ENCODE results near the gene TLE2. TPM values are rescaled to one million over a fixed set of nuclear protein-coding genes. Genes with fewer than 3 reads are reported as not detected.

Gene TLE2
- 65.0 TPM for polyA plus RNA-seq (2012; ENCODE audit: insufficient read depth, insufficient read length)

- peak within 1 kb of the TSS; percentile 58 for H3K4me3 ChIP-seq (ENCODE audit: low read length)
Observed at GRCh38 chr19:3029065-3029923, at the start of gene TLE2. TLE2 (minus strand) TSS chr19:3029280; CDS start chr19:3028904, 376 bp downstream.

GRCh38 chr19:3075605-3076431, 46.7 kb upstream of the TLE2 start:
- peak overlapping the region; percentile 21 for H3K4me3 ChIP-seq (ENCODE audit: low read length)
- DNase-seq (ENCODE audit: low read depth, low spot score) = peak; percentile 35

More at GRCh38 chr19:3029065-3029923, at the start of gene TLE2:
- DNase-seq (ENCODE audit: low read depth, low spot score) = no peak

- H3K4me3 ChIP-seq (ENCODE audit: low read length) = no peak overlapping the region
Observed at GRCh38 chr19:3073931-3074595, 45.0 kb upstream of the TLE2 start.

GRCh38 chr19:3073159-3073563, 44.1 kb upstream of the TLE2 start:
- peak; percentile 68 for DNase-seq (ENCODE audit: low read depth, low spot score)
- H3K4me3 ChIP-seq (ENCODE audit: low read length) = no peak overlapping the region

More at GRCh38 chr19:3073931-3074595, 45.0 kb upstream of the TLE2 start:
- no peak for DNase-seq (ENCODE audit: low read depth, low spot score)

GRCh38 chr19:3071768-3072167, 42.7 kb upstream of the TLE2 start:
- DNase-seq (ENCODE audit: low read depth, low spot score) = no peak
- H3K4me3 ChIP-seq (ENCODE audit: low read length) = no peak overlapping the region

GRCh38 chr19:3068071-3068470, 39.0 kb upstream of the TLE2 start:
- DNase-seq (ENCODE audit: low read depth, low spot score) = no peak
- no peak overlapping the region for H3K4me3 ChIP-seq (ENCODE audit: low read length)

GRCh38 chr19:3067563-3067962, 38.5 kb upstream of the TLE2 start:
- DNase-seq (ENCODE audit: low read depth, low spot score) = no peak
- no peak overlapping the region for H3K4me3 ChIP-seq (ENCODE audit: low read length)

GRCh38 chr19:3066482-3067049, 37.5 kb upstream of the TLE2 start:
- H3K4me3 ChIP-seq (ENCODE audit: low read length) = no peak overlapping the region
- DNase-seq (ENCODE audit: low read depth, low spot score) = no peak

GRCh38 chr19:3065675-3066357, 36.7 kb upstream of the TLE2 start:
- DNase-seq (ENCODE audit: low read depth, low spot score) = no peak
- H3K4me3 ChIP-seq (ENCODE audit: low read length) = no peak overlapping the region

- no peak overlapping the region for H3K4me3 ChIP-seq (ENCODE audit: low read length)
- DNase-seq (ENCODE audit: low read depth, low spot score) = no peak
Observed at GRCh38 chr19:3064011-3064330, 34.9 kb upstream of the TLE2 start.

- peak; percentile 21 for DNase-seq (ENCODE audit: low read depth, low spot score)
- peak within 1 kb of the TSS; percentile 72 for H3K4me3 ChIP-seq (ENCODE audit: low read length)
Observed at GRCh38 chr19:3062165-3063105, 33.4 kb upstream of the TLE2 start, which contains the start of gene TLE5. TLE5 (minus strand) TSS chr19:3062495; CDS start chr19:3062200, 295 bp downstream.

- DNase-seq (ENCODE audit: low read depth, low spot score) = peak; percentile 66
- peak overlapping the region; percentile 72 for H3K4me3 ChIP-seq (ENCODE audit: low read length)
Observed at GRCh38 chr19:3061182-3062161, 32.4 kb upstream of the TLE2 start.

GRCh38 chr19:3060857-3061181, 31.7 kb upstream of the TLE2 start:
- DNase-seq (ENCODE audit: low read depth, low spot score) = no peak
- peak overlapping the region; percentile 72 for H3K4me3 ChIP-seq (ENCODE audit: low read length)

- no peak for DNase-seq (ENCODE audit: low read depth, low spot score)
- no peak overlapping the region for H3K4me3 ChIP-seq (ENCODE audit: low read length)
Observed at GRCh38 chr19:3059653-3060052, 30.6 kb upstream of the TLE2 start.

- no peak for DNase-seq (ENCODE audit: low read depth, low spot score)
- no peak overlapping the region for H3K4me3 ChIP-seq (ENCODE audit: low read length)
Observed at GRCh38 chr19:3058821-3059314, 29.8 kb upstream of the TLE2 start.

GRCh38 chr19:3058009-3058820, 29.1 kb upstream of the TLE2 start:
- no peak for DNase-seq (ENCODE audit: low read depth, low spot score)
- H3K4me3 ChIP-seq (ENCODE audit: low read length) = no peak overlapping the region

Measured in Jurkat, Clone E6-1 (cell line).